Heart right ventricle (tissue), 16 donors: Measurements from ENCODE around the gene AQP12B. TPM values are rescaled to one million over a fixed set of nuclear protein-coding genes. Genes with fewer than 3 reads are reported as not detected.

ENCODE experiments used
- ATAC-seq, 8 donors: fragments of 200-7000 bp; cut with Tn5 transposase; one replicate each; pipeline ENCODE4 v1.9.1; 2020; ENCODE audit warnings: mild to moderate bottlenecking in 8 of 8, moderate library complexity in 8 of 8, moderate number of reproducible peaks in 1 of 8
- DNase-seq, 2 donors: peaks; one replicate each; pipeline ENCODE4 v3.0.0-alpha.2; 2020
- H3K27ac ChIP-seq, 10 donors: fragments of 200-600 bp; sonication (generic) in 2 of 10; one replicate each; pipeline versions ENCODE4 v1.5.0 to v1.8.0; 2020 to 2022; ENCODE audit warnings: mild to moderate bottlenecking in 3 of 10
- H3K27me3 ChIP-seq, 7 donors: fragments of 200-600 bp; one replicate each; pipeline ENCODE4 v1.8.0; 2021 to 2022; ENCODE audit warnings: mild to moderate bottlenecking in 2 of 7
- H3K36me3 ChIP-seq, 9 donors: fragments of 200-600 bp; sonication (generic) in 1 of 9; one replicate each; pipeline versions ENCODE4 v1.5.0 to v1.8.0; 2020 to 2022; ENCODE audit warnings: mild to moderate bottlenecking in 2 of 9
- H3K4me1 ChIP-seq, 9 donors: fragments of 200-600 bp; sonication (generic) in 1 of 9; one replicate each; pipeline versions ENCODE4 v1.5.0 to v1.8.0; 2020 to 2022; ENCODE audit warnings: mild to moderate bottlenecking in 4 of 9
- H3K4me3 ChIP-seq, 10 donors: fragments of 200-600 bp; sonication (generic) in 2 of 10; one replicate each; pipeline versions ENCODE4 v1.5.0 to v1.8.0; 2020 to 2022; ENCODE audit warnings: mild to moderate bottlenecking in 7 of 10, moderate library complexity in 2 of 10
- H3K9me3 ChIP-seq, 11 donors: fragments of 200-600 bp in 10 of 11; sonication (generic) in 2 of 11; one replicate each; pipeline versions ENCODE4 v1.5.0 to v1.8.0; 2013 to 2022; ENCODE audit warnings: mild to moderate bottlenecking in 2 of 11, control low read depth in 1 of 11, moderate library complexity in 1 of 11
- WGBS, 2 donors: extraction: QIAGEN DNeasy Blood & Tissue Kit; methylation state at CpG; one replicate each; pipeline ENCODE4 v1.1.7; 2013; ENCODE audit warnings: inconsistent platforms in 1 of 2; 5-methylcytosine and 5-hydroxymethylcytosine counted together
- intact Hi-C, 10 donors: fragments of 100-400 bp; cut with DNase I; formaldehyde crosslinking; loops; one replicate each; pipeline versions ENCODE4 v1.11.1 to v1.14.2; 2022
- polyA plus RNA-seq, 2 donors: library from polyadenylated mRNA; stranded (reverse); fragments of 200-250 nt; gene quantifications; one replicate each; pipeline ENCODE4 v1.2.3, GENCODE V29; 2013
- total RNA-seq, 10 donors: library from RNA; stranded (reverse); fragmentation: NEBNext Ultra II Directional in 3 of 10; extraction: Animal tissue kit (Norgen Biotek cat#: 25700) in 3 of 10; gene quantifications; one replicate each; pipeline versions ENCODE4 v1.2.1 to v1.2.4, GENCODE V29; 2021 to 2023
- TF ChIP-seq, protein P1 (sequence below), 9 donors: fragments of 200-600 bp; sonication (generic) in 2 of 9; IDR thresholded peaks; one replicate each; pipeline versions ENCODE4 v1.5.0 to v1.8.0; 2021 to 2022; ENCODE audit warnings: antibody characterized with exemption in 9 of 9, mild to moderate bottlenecking in 5 of 9, moderate library complexity in 1 of 9
- donor health status: Arrhythmogenic right ventricular cardiomyopathy.
- donor health status: ischemic (EF 13 %, LVEDD 7.1; RV severe dilation, severe dysfunction).
- donor health status: healthy with polysubstance abuse.
- donor health status: DM: no; HTN: yes; CAD: no.
- donor health status: DM: no; HTN: no; CAD: no.
- donor health status: ischemic (EF 25% LVEDD 6.9; RV normal size, moderate dysfunction).
- donor health status: ischemic (EF 25% LVEDD 5.7; RV mildly dilated, moderate dysfunction).
- donor health status: healthy.
- donor health status: DM: yes; HTN: yes; CAD: no.
- donor health status: Ischemic cardiomyopathy.
- donor health status: ischemic (EF 35%, LVEDD 5.7; RV mildly dilated, moderate dysfunction).
- donor health status: nonischemic (EF 11% LVEDD 7.7; RV severe dilation, severe dysfunction).
- donor health status: DM: yes; HTN: yes; CAD: no.
- donor health status: PGD.
- donor health status: ischemic (EF 29% LVEDD 5.4; RV normal size, mild dysfunction).
- donor health status: nonischemic (EF 23%, LVEDD 6.1; RV moderate dilation, normal function).

The AQP12B gene
- total and polyA plus RNA-seq, 12 donors: 0.03 TPM; not detected in 11

DNA sequence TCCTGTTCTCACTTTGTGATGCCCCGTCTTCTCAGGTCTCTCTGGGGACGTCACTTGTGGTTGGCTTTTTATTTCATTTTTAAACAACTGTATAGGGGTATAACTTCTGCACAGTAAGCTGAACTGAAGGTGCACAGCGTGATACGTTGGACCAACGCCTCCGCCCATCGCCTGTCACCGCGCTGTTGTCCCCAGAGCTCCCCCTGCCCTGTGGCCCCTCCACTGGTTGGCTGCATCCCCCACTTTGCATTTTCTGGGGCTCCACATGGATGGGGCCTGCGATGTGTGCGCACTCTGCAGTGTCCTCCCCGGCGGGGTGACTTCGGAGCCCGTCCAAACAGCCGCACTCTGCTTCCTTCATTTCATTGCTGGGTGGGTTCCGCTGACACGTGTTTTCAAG, 43.1 kb downstream of the AQP12B start:
- no peak for ATAC-seq

DNA sequence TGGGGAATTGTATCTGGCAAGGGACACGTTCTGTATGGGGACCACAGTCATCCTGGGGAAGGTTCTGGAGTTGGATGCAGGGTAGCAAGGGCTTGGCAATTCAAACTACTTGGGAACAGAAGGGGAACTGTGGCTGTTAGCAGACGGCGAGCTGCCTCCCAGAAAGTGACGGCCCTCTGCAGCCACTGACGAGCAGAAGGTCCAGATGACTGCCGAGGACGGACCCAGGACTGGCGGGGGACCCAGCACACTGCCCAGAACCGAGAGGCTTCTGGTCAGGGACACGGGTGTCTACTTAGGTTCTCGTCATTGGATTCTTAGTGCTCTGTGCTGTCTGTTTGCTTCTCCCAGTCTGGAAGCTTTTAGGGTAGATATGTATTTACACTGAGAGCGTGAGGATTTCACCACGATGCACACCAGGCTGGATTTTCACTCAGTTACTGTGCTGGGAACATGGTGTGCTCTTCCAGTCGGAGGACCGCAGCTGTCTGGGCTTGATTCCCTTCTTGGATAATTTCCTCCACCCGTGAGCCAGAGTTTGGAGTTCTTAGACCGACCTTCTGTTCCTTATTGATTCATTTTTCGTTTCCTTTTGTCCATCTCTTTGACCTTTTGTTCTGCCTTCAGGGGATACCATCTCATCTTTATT, 44.0 kb downstream of the AQP12B start:
- H3K4me1 ChIP-seq: no peaks in the 10 kb centered on the region
- peak in 3 of 8 donors; percentile 39 to 86 (median 54) for ATAC-seq
- intact Hi-C loops: no loop called here
- H3K4me3 ChIP-seq: no peak overlapping the region
- TF ChIP-seq, protein P1, sequence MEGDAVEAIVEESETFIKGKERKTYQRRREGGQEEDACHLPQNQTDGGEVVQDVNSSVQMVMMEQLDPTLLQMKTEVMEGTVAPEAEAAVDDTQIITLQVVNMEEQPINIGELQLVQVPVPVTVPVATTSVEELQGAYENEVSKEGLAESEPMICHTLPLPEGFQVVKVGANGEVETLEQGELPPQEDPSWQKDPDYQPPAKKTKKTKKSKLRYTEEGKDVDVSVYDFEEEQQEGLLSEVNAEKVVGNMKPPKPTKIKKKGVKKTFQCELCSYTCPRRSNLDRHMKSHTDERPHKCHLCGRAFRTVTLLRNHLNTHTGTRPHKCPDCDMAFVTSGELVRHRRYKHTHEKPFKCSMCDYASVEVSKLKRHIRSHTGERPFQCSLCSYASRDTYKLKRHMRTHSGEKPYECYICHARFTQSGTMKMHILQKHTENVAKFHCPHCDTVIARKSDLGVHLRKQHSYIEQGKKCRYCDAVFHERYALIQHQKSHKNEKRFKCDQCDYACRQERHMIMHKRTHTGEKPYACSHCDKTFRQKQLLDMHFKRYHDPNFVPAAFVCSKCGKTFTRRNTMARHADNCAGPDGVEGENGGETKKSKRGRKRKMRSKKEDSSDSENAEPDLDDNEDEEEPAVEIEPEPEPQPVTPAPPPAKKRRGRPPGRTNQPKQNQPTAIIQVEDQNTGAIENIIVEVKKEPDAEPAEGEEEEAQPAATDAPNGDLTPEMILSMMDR (IDR thresholded peaks at IDR 0.05): no peak
- WGBS, 2 donors: 67 to 74% methylated on average over 18 of the region's 18 CpGs
- no peak overlapping the region for H3K27ac ChIP-seq
- DNase-seq: no peak
- peaks cover 0 to 22% (median 4%) of the 10 kb centered on the region in 7 donors for H3K27me3 ChIP-seq
- no peaks in the 10 kb centered on the region for H3K36me3 ChIP-seq
- peaks cover 0 to 7% (median 3%) of the 10 kb centered on the region in 11 donors for H3K9me3 ChIP-seq

More for the DNA sequence above, 43.1 kb downstream of the AQP12B start:
- H3K4me1 ChIP-seq: no peaks in the 10 kb centered on the region
- H3K9me3 ChIP-seq: peaks cover 0 to under 1% (median 0%) of the 10 kb centered on the region in 11 donors
- H3K27me3 ChIP-seq: peaks cover 0 to 32% (median 4%) of the 10 kb centered on the region in 7 donors
- no peak overlapping the region for H3K27ac ChIP-seq
- no peak for DNase-seq
- no peak overlapping the region for H3K4me3 ChIP-seq
- WGBS, 2 donors: 89 to 91% methylated on average over 18 of the region's 18 CpGs
- intact Hi-C loops: no loop called here
- TF ChIP-seq, protein P1 (IDR thresholded peaks at IDR 0.05): no peak
- no peaks in the 10 kb centered on the region for H3K36me3 ChIP-seq

DNA sequence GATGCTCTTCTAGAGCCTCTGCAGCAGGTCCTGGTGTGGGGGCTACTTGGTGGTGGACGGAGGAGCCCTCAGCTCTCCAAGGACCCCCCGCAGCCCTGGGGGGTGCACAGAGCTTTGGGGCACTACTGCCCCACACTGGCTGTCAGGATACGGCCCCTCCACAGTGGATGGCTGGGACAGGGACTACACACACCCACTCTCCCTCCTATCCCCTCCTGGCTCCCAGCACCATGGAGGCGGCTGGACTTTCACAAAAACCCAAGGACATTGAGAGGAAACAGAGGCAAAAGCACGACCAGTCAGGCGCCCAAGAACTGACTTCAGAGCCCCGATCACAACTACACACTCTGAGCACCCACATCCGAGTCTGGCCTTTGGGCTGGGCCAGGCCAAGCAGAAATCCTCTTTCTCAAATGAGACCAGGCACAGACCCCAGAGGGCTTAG, 44.8 kb downstream of the AQP12B start:
- Histone ChIP-seq H3K27ac (no peak overlapping the region), H3K36me3 (no peaks in the 10 kb centered on the region), H3K9me3 (peaks cover 0 to 12% (median 7%) of the 10 kb centered on the region in 11 donors), H3K4me3 (no peak overlapping the region), H3K27me3 (peaks cover 0 to 15% (median 0%) of the 10 kb centered on the region in 7 donors), H3K4me1 (no peaks in the 10 kb centered on the region)
- 70 to 77% methylated on average over 8 of the region's 8 CpGs for WGBS, 2 donors
- TF ChIP-seq, protein P1 (IDR thresholded peaks at IDR 0.05): no peak
- DNase-seq (no peak), ATAC-seq (peak in 1 of 8 donors; percentile 41)
- intact Hi-C loops: no loop called here

DNA sequence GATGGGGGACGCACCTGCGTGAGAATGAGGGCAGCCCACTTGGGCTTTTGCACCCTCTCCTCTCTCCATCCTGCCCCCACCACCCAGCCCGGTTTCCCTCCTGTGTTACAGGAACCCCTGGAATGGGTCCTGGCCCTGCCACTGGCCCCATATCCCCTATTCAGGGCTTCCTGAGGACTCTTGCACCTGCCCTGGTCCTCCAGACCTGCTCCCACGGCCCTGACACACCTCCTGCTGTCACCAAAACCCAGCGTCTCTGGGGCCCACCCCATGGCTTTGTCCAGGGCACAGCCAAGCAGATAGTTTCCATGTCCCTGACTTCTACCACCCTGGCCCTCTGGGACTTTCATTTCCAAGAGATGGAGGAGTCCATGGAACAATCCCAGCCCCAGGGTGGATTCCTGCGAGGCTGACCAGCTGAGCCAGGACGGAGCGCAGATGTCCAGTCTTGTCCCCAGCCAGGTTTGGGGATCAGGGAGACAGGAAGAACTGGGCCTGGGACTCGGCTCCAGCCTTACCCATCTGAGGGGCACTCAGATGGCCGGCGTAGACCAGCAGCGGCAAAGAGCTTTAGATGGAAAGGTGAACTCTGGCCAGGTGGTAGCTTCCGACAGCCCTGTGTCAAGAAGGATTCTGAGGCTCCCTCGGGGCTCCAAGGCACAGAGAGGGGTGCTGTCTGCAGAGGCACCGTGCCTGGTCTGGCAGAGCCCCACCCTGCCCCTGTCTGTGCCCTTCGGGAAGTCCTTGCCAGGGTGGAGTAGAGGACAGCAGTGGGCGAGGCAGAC, 45.4 kb downstream of the AQP12B start:
- Histone ChIP-seq H3K4me3 (no peak overlapping the region), H3K9me3 (peaks cover 0 to 12% (median 7%) of the 10 kb centered on the region in 11 donors), H3K27ac (no peak overlapping the region), H3K4me1 (no peaks in the 10 kb centered on the region), H3K27me3 (peaks cover 0 to 9% (median 0%) of the 10 kb centered on the region in 7 donors), H3K36me3 (no peaks in the 10 kb centered on the region)
- intact Hi-C loops: no loop called here
- ATAC-seq (peak in 1 of 8 donors; percentile 17), DNase-seq (no peak)
- WGBS, 2 donors: 85 to 86% methylated on average over 17 of the region's 17 CpGs
- TF ChIP-seq, protein P1 (IDR thresholded peaks at IDR 0.05): no peak
